GM18505 (cell line): ENCODE measurements around the gene BMERB1.

Experiments used
- ATAC-seq: cut with Tn5 transposase; IDR thresholded peaks from one replicate; pipeline ENCODE4 v1.9.1; 2021; ENCODE audit not compliant: unreplicated experiment
- POLR2A ChIP-seq: IDR thresholded peaks from 4 replicates; pipeline ENCODE4 v1.6.1; 2011; ENCODE audit warnings: borderline replicate concordance; ENCODE audit not compliant: insufficient read depth, insufficient read length; ENCODE audit errors: extremely low read depth

BMERB1 gene

GRCh38 chr16:15616475-15617165 lies 182.2 kb downstream of the BMERB1 start:
- no peak for ATAC-seq
- no peak for TF ChIP-seq POLR2A

- no peak for ATAC-seq
These were observed 183.5 kb downstream of the BMERB1 start for GRCh38 chr16:15617901-15618300.

GRCh38 chr16:15618392-15618791 lies 184.0 kb downstream of the BMERB1 start:
- no peak for TF ChIP-seq POLR2A
- ATAC-seq: no peak

More at GRCh38 chr16:15617901-15618300, 183.5 kb downstream of the BMERB1 start:
- no peak for TF ChIP-seq POLR2A

GRCh38 chr16:15620611-15621195 lies 186.3 kb downstream of the BMERB1 start:
- no peak for ATAC-seq
- no peak for TF ChIP-seq POLR2A

GRCh38 chr16:15621456-15621855 lies 187.1 kb downstream of the BMERB1 start:
- no peak for TF ChIP-seq POLR2A
- ATAC-seq: no peak

GRCh38 chr16:15621889-15622288 lies 187.5 kb downstream of the BMERB1 start:
- TF ChIP-seq POLR2A: no peak
- no peak for ATAC-seq

- no peak for TF ChIP-seq POLR2A
- ATAC-seq: no peak
These were observed 197.5 kb downstream of the BMERB1 start for GRCh38 chr16:15631730-15632409.

- no peak for ATAC-seq
- no peak for TF ChIP-seq POLR2A
These were observed 201.5 kb downstream of the BMERB1 start for GRCh38 chr16:15635926-15636325.

- TF ChIP-seq POLR2A: no peak
- peak; percentile 46 for ATAC-seq
These were observed 202.0 kb downstream of the BMERB1 start for GRCh38 chr16:15636392-15636873.
